ENCODE data around the gene SEPTIN2. TPM values are rescaled to one million over a fixed set of nuclear protein-coding genes. Genes with fewer than 3 reads are reported as not detected.

The SEPTIN2 gene
- total RNA-seq, 1 donor from 2014 or later = 264 TPM

DNA sequence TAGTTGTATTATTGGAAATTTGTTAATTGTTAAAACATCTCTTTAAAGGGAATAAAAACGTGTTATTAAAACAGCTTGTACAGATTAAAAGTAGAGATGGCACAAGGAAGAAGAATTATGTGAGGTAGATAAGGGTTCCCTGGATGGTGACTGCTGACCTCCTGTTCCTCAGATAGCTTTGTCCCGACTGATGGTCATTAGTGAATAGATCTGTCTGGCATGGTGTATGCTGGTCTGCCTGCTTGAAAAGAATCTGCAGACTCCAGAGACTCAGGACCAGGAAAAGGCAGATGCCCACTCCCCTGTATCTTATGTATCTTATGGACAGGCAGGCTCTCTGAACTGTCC is 34.8 kb downstream of the SEPTIN2 start:
- no peak for DNase-seq
- TF ChIP-seq, protein P1, sequence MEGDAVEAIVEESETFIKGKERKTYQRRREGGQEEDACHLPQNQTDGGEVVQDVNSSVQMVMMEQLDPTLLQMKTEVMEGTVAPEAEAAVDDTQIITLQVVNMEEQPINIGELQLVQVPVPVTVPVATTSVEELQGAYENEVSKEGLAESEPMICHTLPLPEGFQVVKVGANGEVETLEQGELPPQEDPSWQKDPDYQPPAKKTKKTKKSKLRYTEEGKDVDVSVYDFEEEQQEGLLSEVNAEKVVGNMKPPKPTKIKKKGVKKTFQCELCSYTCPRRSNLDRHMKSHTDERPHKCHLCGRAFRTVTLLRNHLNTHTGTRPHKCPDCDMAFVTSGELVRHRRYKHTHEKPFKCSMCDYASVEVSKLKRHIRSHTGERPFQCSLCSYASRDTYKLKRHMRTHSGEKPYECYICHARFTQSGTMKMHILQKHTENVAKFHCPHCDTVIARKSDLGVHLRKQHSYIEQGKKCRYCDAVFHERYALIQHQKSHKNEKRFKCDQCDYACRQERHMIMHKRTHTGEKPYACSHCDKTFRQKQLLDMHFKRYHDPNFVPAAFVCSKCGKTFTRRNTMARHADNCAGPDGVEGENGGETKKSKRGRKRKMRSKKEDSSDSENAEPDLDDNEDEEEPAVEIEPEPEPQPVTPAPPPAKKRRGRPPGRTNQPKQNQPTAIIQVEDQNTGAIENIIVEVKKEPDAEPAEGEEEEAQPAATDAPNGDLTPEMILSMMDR (IDR thresholded peaks at IDR 0.05) = no peak
- Histone ChIP-seq H3K9me3 (no peaks in the 10 kb centered on the region), H3K27me3 (no peaks in the 10 kb centered on the region), H3K27ac (no peak overlapping the region), H3K4me1 (peaks cover 11% of the 10 kb centered on the region), H3K4me3 (no peak overlapping the region), H3K36me3 (peaks cover 83% of the 10 kb centered on the region)
- intact Hi-C loops (cut with DNase I) = no loop called here
- ATAC-seq = no peak

DNA sequence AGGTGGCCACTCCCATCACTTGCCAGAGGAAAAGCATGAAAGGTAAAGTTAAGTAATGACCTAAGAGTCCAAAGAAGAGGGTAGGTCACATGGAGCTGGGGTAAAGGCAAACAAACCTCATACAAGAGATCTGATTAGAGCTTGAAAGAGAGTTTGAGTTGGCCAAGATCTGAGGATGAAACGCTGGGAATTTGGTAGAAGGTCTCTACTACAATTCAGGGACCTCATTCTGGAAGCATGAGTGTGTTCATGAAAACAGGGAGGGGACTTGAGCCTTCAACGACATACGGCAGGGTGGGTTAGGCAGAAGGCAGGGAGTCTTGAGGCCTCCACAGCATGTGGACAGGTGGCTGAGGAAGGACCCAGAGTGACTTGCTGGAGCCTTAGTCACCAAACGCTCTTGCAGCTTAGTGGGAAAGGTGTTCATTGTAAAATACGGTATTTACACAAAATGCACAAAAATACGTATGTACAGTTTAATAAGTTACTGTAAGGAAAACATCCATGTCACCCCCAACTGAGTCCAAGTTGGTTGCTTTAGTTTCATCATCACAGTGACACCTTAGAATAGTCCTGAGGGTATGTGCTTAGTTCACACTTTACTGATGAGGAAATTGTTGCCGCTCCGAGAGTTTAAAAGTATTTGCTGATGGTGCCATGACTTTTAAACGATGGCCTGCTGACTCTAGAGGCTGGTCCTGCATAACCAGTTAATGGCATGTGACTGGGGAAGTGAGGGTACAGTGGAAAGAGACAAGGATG is 35.3 kb downstream of the SEPTIN2 start:
- intact Hi-C loops (cut with DNase I) = no loop called here
- Histone ChIP-seq H3K9me3 (no peaks in the 10 kb centered on the region), H3K4me3 (no peak overlapping the region), H3K27me3 (no peaks in the 10 kb centered on the region), H3K27ac (no peak overlapping the region), H3K36me3 (peaks cover 77% of the 10 kb centered on the region), H3K4me1 (peaks cover 11% of the 10 kb centered on the region)
- ATAC-seq (peak; percentile 11), DNase-seq (no peak)
- TF ChIP-seq, protein P1 (IDR thresholded peaks at IDR 0.05) = no peak

DNA sequence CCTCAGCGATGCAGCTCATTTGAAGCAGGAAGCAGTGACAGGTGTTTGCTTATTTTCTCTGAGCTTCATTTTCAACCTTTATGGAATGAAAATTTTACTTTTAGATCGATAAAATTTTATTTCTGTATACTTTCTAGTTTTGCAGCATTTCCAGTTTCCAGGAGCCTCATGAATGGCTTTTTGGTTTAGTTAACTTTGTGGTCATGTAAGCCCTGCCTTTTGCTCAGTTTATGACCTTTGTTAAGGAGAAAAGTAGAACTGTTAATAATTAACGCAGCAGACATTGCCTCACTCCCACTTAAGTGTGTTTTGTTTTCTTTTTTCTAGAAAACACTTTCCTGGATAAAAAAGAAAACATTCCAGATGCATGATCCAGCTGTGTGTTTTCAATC is 35.9 kb downstream of the SEPTIN2 start:
- DNase-seq (no peak), ATAC-seq (no peak)
- Histone ChIP-seq H3K36me3 (peaks cover 72% of the 10 kb centered on the region), H3K27ac (no peak overlapping the region), H3K27me3 (no peaks in the 10 kb centered on the region), H3K4me1 (peaks cover 11% of the 10 kb centered on the region), H3K9me3 (no peaks in the 10 kb centered on the region), H3K4me3 (no peak overlapping the region)
- intact Hi-C loops (cut with DNase I) = no loop called here
- TF ChIP-seq, protein P1 (IDR thresholded peaks at IDR 0.05) = no peak

DNA sequence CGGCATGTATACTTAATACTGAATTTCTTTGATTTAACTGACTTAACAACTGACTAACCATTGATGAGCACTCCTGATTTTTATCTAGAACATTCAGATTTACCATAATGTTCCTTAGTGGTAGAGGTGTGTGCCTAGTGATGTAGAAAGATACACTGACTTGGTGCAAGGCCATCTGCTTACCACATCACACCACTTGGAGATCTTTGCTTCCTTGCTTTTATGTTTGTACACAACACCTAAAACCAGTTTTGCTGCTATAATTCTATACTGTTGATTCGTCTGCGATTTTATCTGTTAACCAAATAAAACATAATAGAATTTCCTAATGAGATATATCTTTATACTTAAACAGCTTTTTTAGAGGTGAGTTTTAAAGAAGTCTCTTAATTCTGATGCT is 36.5 kb downstream of the SEPTIN2 start:
- Histone ChIP-seq H3K9me3 (no peaks in the 10 kb centered on the region), H3K27ac (no peak overlapping the region), H3K4me3 (no peak overlapping the region), H3K4me1 (peaks cover 17% of the 10 kb centered on the region), H3K36me3 (peaks cover 66% of the 10 kb centered on the region), H3K27me3 (no peaks in the 10 kb centered on the region)
- intact Hi-C loops (cut with DNase I) = no loop called here
- TF ChIP-seq, protein P1 (IDR thresholded peaks at IDR 0.05) = no peak
- DNase-seq (no peak), ATAC-seq (no peak)

DNA sequence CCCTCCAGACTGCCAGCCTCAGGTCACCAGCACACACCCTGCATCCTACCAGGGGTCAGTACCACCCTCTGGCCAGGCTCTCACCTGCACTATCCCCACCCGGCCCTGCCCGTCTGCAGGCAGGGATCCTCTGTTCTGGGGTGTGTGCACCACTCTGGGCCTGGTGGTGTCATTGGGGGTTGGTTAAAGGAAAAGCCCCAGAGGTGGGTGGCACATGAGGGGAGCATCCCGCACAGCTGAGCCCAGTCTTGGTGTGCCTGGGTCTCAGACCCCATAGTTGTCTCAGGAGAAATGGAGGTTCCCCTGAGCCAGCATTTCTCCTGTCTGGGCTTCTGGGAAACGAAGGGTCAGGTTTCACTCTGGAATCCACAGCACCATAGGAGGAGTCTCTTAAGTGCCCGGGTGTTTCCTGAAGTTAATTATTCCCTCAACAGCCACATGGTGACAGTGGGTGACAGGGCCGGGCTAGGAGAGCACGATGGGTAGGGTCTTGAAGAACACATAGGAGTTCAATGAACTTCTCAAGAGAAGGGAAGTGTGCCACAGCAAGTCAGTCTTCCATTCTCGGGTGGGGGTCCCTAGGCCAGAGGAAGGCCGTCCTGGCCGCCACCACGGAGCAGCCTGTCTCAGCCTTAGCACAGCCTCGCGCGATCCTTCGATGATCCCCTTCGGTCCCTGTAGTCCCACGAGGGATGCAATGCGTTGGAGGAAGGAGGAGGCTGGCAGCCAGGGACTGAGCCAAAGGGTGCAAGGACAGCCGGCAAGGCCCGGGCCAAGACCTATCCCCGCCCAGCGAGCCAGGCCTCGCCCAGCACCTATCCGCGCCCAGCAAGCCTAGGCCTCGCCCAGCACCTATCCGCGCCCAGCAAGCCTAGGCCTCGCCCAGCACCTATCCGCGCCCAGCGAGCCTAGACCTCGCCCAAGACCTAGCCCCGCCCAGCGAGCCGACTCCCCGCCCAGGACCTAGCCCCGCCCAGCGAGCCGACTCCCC is 39.2 kb downstream of the SEPTIN2 start:
- H3K36me3 ChIP-seq = peaks cover 38% of the 10 kb centered on the region
- peaks cover 38% of the 10 kb centered on the region for H3K4me1 ChIP-seq
- ATAC-seq = peak; percentile 64
- intact Hi-C loops (cut with DNase I) = no loop called here
- H3K27me3 ChIP-seq = no peaks in the 10 kb centered on the region
- peak overlapping the region; percentile 25 for H3K4me3 ChIP-seq
- peak overlapping the region; percentile 67 for H3K27ac ChIP-seq
- DNase-seq = peak; percentile 96
- TF ChIP-seq, protein P1 (IDR thresholded peaks at IDR 0.05) = no peak
- no peaks in the 10 kb centered on the region for H3K9me3 ChIP-seq

Measured in upper lobe of right lung (tissue), 1 donor.